HEK293 (cell line): ENCODE data around the gene GMDS.

Experiments
- CTCF ChIA-PET: fragments of 350-600 bp; formaldehyde crosslinking; extraction: SDS; loops from one replicate; lab custom pipeline; 2021; ENCODE audit warnings: antibody characterized with exemption; lab: Yijun Ruan, JAX
- POLR2A ChIA-PET: fragments of 300-600 bp; formaldehyde crosslinking; extraction: SDS; loops from one replicate; lab custom pipeline; 2020; ENCODE audit warnings: antibody characterized with exemption, inconsistent platforms; lab: Yijun Ruan, JAX
- H3K27ac ChIP-seq: fragments of 200-500 bp; sonication (Bioruptor generic); 2 replicates; pipeline ENCODE4 v1.5.1; 2014; ENCODE audit warnings: low read depth, low read length, control low read depth, inconsistent platforms; ENCODE audit errors: extremely low read depth
- H3K36me3 ChIP-seq, 2 experiments: fragments of 200-500 bp in 1 of 2; sonication (Bioruptor generic) in 1 of 2; 1 replicate in 1 of 2; 2 replicates in 1 of 2; pipeline ENCODE4 v1.5.1; 2014 to 2017; ENCODE audit warnings: inconsistent platforms in 2 of 2, low read length in 2 of 2; ENCODE audit not compliant: control insufficient read depth in 2 of 2, insufficient read depth in 1 of 2
- H3K4me1 ChIP-seq: fragments of 200-500 bp; sonication (Bioruptor generic); 2 replicates; pipeline ENCODE4 v1.5.1; 2014; ENCODE audit warnings: mild to moderate bottlenecking, low read length, inconsistent platforms; ENCODE audit not compliant: control insufficient read depth, insufficient read depth
- H3K4me3 ChIP-seq: 2 replicates; pipeline ENCODE4 v1.5.1; 2011; ENCODE audit warnings: low read depth, mild to moderate bottlenecking, control low read depth, low read length, moderate library complexity
- H3K9me3 ChIP-seq: fragments of 200-500 bp; sonication (Bioruptor generic); 2 replicates; pipeline ENCODE4 v1.5.1; 2014; ENCODE audit warnings: low read depth, low read length, inconsistent platforms; ENCODE audit not compliant: control insufficient read depth, insufficient read depth
- KLF17 ChIP-seq: fragments of 450-650 bp; formaldehyde crosslinking; IDR thresholded peaks from 2 replicates; pipeline ENCODE4 v1.5.1; 2016; ENCODE audit warnings: missing biosample characterization, missing genetic modification characterization
- MEIS1 ChIP-seq: sonication (generic); formaldehyde crosslinking; IDR thresholded peaks from 2 replicates; pipeline ENCODE4 v1.8.1; 2022; ENCODE audit warnings: missing genetic modification reagents, mild to moderate bottlenecking, borderline replicate concordance
- PATZ1 ChIP-seq: fragments of 450-650 bp; formaldehyde crosslinking; IDR thresholded peaks from 2 replicates; pipeline ENCODE4 v1.5.1; 2016; ENCODE audit warnings: missing biosample characterization, missing genetic modification characterization
- PRDM6 ChIP-seq: fragments of 450-650 bp; formaldehyde crosslinking; IDR thresholded peaks from 2 replicates; pipeline ENCODE4 v1.5.1; 2017; ENCODE audit warnings: missing biosample characterization, missing genetic modification characterization
- TSHZ1 ChIP-seq: fragments of 450-650 bp; formaldehyde crosslinking; IDR thresholded peaks from 2 replicates; pipeline ENCODE4 v1.5.1; 2016; ENCODE audit warnings: missing biosample characterization, missing genetic modification characterization, borderline replicate concordance
- ZBTB44 ChIP-seq: fragments of 450-650 bp; IDR thresholded peaks from 2 replicates; pipeline ENCODE4 v1.5.1; 2018; ENCODE audit warnings: missing biosample characterization, mild to moderate bottlenecking, missing genetic modification characterization
- ZFP37 ChIP-seq: fragments of 450-650 bp; formaldehyde crosslinking; IDR thresholded peaks from 2 replicates; pipeline ENCODE4 v1.5.1; 2016; ENCODE audit warnings: missing biosample characterization, missing genetic modification characterization
- ZNF121 ChIP-seq: fragments of 450-650 bp; formaldehyde crosslinking; IDR thresholded peaks from 2 replicates; pipeline ENCODE4 v1.5.1; 2016; ENCODE audit warnings: missing biosample characterization, missing genetic modification characterization
- ZNF341 ChIP-seq: fragments of 450-650 bp; formaldehyde crosslinking; IDR thresholded peaks from 2 replicates; pipeline ENCODE4; 2016; ENCODE audit warnings: low read depth, missing biosample characterization, missing genetic modification characterization
- ZNF518A ChIP-seq: fragments of 450-650 bp; formaldehyde crosslinking; conservative IDR thresholded peaks from 2 replicates; pipeline ENCODE4 v1.5.1; 2016; ENCODE audit warnings: low read depth, missing biosample characterization, missing genetic modification characterization
- ZNF664 ChIP-seq: fragments of 450-650 bp; formaldehyde crosslinking; IDR thresholded peaks from 2 replicates; pipeline ENCODE4 v1.5.1; 2016; ENCODE audit warnings: missing biosample characterization, missing genetic modification characterization
- ZNF843 ChIP-seq: fragments of 450-650 bp; formaldehyde crosslinking; IDR thresholded peaks from 2 replicates; pipeline ENCODE4 v1.5.1; 2016; ENCODE audit warnings: missing biosample characterization, missing genetic modification characterization
- ZSCAN16 ChIP-seq: fragments of 450-650 bp; formaldehyde crosslinking; IDR thresholded peaks from 2 replicates; pipeline ENCODE4 v1.5.1; 2016; ENCODE audit warnings: missing biosample characterization, missing genetic modification characterization

The GMDS gene

GRCh38 chr6:1625794-1626435 is 619.5 kb downstream of the GMDS start:
- Histone ChIP-seq H3K36me3 (no peaks in the 10 kb centered on the region), H3K27ac (peak overlapping the region; percentile 37; the same call in 1 of the 2 replicates), H3K9me3 (no peaks in the 10 kb centered on the region), H3K4me1 (peaks cover 44% of the 10 kb centered on the region), H3K4me3 (no peak overlapping the region)
- ChIA-PET POLR2A (interaction anchor here (1.2 to 4.9 kb wide), 4 partner anchors 9 to 60 kb away, joined by 3 to 32 read pairs (median 9); partner anchors contain the start of gene FOXC1), CTCF (interaction anchor here (1.4 to 3.9 kb wide), 5 partner anchors 30 to 478 kb away, joined by 3 to 15 read pairs (median 4); no protein-coding TSS in a partner anchor)
- TF ChIP-seq ZNF843 (tag by site-specific recombination) (no peak), TSHZ1 (tag by site-specific recombination) (no peak), ZNF664 (tag by site-specific recombination) (no peak), PATZ1 (tag by site-specific recombination) (0 out of 2 replicates have a peak, but pooled peaks have one; percentile 18), ZFP37 (tag by site-specific recombination) (no peak), ZNF341 (tag by site-specific recombination) (peak; percentile 62), MEIS1 (CRISPR knock-in tag) (no peak), ZSCAN16 (tag by site-specific recombination) (no peak), ZNF121 (no peak), ZBTB44 (tag by site-specific recombination) (peak; percentile 59; the same call in 1 of the 2 replicates), ZNF518A (tag by site-specific recombination) (no peak), PRDM6 (peak; percentile 77; the same call in 1 of the 2 replicates), KLF17 (tag by site-specific recombination) (no peak)
